ENCODE measurements around the gene HIP1R.

The HIP1R gene

DNA sequence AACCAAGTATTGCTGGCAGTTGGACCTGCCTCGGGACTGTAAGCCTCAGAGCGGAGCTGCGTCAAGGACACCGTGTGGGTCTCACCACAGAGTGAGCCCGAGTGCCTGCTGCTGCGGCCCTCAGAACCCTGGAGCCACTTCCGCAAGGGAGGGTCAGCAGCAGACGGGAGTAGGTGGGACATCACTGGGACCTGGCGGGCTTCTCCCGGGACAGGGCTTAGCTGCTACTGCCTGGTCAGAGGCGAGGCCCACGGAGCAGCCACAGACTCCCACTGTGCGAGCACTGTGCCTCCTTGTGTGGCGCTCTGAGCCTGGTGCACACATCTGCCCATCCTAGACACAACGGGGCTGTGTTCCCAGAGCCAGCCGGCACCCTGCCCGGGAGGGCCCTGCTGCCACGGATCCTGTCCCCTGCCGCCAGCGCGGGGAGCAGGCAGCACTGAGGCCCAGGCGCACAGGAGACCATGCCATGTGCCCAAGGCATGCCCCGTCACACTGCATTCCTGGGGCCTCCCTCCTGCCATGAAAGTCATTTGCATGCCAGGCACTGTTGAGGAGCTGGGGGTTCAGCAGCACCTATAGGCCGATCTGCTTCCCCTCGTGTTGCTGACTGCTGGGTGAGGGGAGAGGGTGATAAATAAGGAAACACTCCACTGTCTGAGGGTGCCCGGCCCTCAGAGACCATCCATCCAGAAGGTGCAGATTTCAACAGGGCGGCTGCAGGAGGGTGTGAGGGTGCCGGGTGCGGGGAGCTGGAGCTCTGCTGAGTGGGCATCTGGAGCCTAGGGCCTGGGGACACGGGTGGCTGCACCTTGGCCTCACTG lies 10.0 kb downstream of the HIP1R start:
- no peak for TF ChIP-seq CTCF (IDR thresholded peaks at IDR 0.05; ENCODE audit: borderline replicate concordance, insufficient read depth, low read depth, low read length)
- no peak overlapping the region for H3K4me3 ChIP-seq (ENCODE audit: low read depth, low read length)

DNA sequence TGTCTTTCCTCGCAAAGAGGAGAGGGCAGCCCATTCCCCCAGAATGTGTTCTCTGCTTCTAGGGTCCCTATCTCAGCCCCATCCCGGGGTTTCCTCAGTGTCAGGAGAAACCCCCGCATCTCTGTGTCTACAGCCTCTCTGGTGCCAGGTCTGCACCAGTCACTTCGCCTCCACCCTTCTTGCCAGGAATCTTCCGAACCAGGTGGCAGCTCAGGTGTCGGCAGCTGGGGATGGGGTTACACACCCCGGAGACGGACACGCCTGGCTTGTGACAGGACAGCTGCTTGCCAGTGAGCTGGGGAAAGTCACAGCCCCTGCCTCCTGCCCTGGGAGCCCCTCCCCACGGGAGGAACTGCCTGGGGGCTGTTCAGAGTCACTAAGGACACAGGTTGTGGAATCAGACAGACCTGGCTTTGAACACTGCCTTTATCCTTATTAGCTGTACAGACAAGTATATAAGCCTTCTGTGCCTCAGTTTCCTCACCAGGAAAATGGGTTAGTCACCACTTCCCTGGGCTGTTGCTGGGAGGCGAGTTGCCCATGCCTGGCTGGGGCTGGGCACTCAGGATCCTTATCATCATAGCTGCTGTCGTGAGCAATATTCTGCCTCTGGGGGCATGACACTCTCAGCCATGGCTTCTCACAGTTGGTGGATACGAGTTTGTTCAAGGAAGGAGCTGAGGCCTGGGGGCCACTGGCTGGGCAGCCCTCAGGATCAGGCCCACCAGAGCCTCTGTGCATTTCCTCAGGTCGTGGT lies 10.8 kb downstream of the HIP1R start:
- no peak overlapping the region for H3K4me3 ChIP-seq (ENCODE audit: low read depth, low read length)
- no peak for TF ChIP-seq CTCF (IDR thresholded peaks at IDR 0.05; ENCODE audit: borderline replicate concordance, insufficient read depth, low read depth, low read length)

DNA sequence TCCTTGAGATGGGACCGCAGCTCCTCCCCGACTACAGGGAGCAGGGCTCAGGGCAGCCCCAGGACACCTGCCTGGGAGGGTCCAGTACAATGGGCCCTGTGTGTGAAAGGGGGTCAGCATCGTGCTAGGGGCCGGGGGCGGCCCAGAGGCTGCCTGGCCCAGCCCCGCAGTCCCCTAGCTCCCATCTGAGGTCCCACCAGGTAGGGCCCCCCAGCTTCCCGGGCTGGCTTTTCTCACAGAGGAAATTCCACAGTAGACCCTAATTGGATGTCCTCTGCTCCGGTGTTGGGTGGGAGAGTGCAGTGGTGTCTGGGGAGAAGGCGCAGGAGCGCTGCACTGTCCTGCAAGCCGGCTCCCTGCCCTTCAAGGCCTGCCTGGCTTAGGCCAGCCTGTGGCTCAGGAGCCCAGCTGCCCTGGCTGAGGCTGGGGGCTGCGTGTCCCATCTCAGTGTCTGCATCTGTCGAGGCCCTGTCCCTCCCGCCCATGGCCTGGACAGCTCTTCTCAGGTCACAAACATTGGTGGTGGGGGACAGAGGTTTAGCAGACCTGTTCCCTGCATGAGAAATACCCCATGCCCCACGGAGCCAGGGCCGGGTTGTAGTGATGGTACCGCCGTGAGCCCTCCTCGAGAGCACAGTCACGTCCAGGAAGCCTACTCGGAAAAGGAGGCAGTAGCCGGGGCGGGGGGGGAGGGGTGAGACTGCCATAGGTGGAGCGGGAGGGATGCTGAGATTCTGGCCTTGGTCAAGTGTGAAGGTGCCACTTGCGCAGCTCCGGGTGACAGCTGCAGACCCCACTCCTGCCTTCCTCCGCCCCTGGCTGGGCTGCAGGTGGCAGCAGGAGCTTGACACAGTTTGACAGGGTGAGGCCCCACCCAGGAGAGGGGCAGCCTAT lies 11.6 kb downstream of the HIP1R start:
- no peak for TF ChIP-seq CTCF (IDR thresholded peaks at IDR 0.05; ENCODE audit: borderline replicate concordance, insufficient read depth, low read depth, low read length)
- no peak overlapping the region for H3K4me3 ChIP-seq (ENCODE audit: low read depth, low read length)

DNA sequence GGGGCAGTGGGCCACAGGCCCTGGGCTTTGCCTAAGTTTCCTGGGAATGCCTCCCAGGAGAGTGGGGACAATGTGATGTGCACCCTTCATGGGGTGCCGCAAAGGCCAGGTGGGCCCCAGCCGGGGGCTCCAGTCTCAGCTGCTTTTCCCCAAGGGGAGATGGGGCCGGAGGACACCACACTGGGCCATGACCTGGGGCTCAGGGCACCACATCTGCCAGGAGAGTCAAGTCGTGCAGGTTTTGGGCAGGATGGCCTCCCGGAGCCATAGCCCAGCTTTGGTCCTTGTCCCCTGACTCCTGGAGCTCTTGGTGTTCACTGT lies 12.2 kb downstream of the HIP1R start:
- TF ChIP-seq CTCF (IDR thresholded peaks at IDR 0.05; ENCODE audit: borderline replicate concordance, insufficient read depth, low read depth, low read length), result no peak
- H3K4me3 ChIP-seq (ENCODE audit: low read depth, low read length), result no peak overlapping the region

GRCh38 chr12:122847921-122848421 lies 12.7 kb downstream of the HIP1R start:
- no peak overlapping the region for H3K4me3 ChIP-seq (ENCODE audit: low read depth, low read length)
- TF ChIP-seq CTCF (IDR thresholded peaks at IDR 0.05; ENCODE audit: borderline replicate concordance, insufficient read depth, low read depth, low read length), result no peak

DNA sequence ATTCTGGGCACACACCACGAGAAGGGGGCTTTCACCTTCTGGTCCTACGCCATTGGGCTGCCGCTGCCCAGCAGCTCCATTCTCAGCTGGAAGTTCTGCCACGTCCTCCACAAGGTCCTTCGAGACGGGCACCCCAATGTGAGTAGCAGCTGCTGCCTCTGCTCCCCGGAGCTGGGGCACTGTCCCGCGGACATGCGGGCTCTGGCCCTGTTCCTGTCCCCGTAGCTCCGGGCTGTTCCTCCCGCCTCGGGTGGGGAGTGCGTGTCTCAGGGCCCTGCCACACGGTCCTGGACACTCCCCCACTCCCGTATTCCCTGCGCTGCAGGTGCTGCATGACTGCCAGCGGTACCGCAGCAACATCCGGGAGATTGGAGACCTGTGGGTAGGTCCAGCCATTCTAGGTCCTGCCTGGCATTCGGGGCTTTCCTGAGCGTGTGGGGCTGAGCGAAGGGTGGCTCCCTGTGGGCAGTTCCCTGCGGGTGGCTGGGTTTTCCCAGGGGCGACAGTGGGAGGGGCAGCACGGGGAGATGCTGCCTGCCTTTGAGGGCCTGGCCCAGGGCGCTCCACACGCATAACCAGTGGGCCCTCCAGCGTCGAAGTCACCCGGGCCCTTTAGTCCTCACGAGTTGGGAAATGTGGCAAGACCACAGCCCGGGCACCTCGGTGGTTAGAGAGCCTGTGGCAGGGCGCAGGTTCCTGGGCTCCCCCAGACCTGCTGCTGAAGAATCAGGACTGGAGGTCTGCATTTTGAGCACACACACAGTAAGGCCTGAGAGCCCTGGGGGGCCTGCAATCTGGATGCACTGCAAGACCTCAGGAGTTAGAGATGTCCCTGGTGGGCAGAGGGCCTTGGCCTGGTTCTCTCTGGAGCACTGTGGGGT lies 13.5 kb downstream of the HIP1R start:
- TF ChIP-seq CTCF (IDR thresholded peaks at IDR 0.05; ENCODE audit: borderline replicate concordance, insufficient read depth, low read depth, low read length), result no peak

More for the DNA sequence above, 13.5 kb downstream of the HIP1R start:
- no peak overlapping the region for H3K4me3 ChIP-seq (ENCODE audit: low read depth, low read length)

Data from GM12875 (cell line).